Thyroid gland (tissue), 4 donors: ENCODE data around the gene NCOR1.

Experiments
- POLR2A ChIP-seq, 2 donors: fragments of 450-650 bp; IDR thresholded peaks; one replicate each; pipeline ENCODE4 v1.6.1; 2017; ENCODE audit warnings: antibody characterized with exemption in 2 of 2, mild to moderate bottlenecking in 2 of 2, moderate library complexity in 1 of 2
- TF ChIP-seq, protein P1 (sequence below), 6 experiments: fragments of 200-600 bp in 3 of 6; fragments of 450-650 bp in 3 of 6; sonication (generic) in 3 of 6; IDR thresholded peaks; one replicate each; pipeline ENCODE4 v1.5.1; 2016 to 2019; ENCODE audit warnings: antibody characterized with exemption in 6 of 6, mild to moderate bottlenecking in 2 of 6, inconsistent platforms in 1 of 6, moderate library complexity in 1 of 6

DNA sequence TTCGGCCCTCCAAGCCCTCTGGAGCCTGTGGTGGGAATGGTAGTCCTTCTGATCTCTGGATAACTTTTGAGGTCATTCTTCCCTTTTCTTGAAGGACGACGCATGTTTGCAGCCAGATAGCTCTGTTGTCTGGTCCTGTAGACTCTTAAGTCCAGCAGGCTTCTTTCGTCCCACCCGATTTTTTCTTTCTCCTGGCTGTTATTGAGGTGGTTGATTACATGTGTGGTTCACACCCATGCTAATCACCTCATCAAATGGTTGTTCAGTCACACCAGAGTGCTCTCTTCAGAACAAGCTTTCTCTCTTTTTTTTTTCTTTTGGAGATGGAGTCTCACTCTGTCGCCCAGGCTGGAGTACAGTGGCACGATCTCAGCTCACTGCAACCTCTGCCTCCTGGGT is 32.3 kb upstream of the NCOR1 start:
- TF ChIP-seq, protein P1, sequence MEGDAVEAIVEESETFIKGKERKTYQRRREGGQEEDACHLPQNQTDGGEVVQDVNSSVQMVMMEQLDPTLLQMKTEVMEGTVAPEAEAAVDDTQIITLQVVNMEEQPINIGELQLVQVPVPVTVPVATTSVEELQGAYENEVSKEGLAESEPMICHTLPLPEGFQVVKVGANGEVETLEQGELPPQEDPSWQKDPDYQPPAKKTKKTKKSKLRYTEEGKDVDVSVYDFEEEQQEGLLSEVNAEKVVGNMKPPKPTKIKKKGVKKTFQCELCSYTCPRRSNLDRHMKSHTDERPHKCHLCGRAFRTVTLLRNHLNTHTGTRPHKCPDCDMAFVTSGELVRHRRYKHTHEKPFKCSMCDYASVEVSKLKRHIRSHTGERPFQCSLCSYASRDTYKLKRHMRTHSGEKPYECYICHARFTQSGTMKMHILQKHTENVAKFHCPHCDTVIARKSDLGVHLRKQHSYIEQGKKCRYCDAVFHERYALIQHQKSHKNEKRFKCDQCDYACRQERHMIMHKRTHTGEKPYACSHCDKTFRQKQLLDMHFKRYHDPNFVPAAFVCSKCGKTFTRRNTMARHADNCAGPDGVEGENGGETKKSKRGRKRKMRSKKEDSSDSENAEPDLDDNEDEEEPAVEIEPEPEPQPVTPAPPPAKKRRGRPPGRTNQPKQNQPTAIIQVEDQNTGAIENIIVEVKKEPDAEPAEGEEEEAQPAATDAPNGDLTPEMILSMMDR (IDR thresholded peaks at IDR 0.05): no peak
- TF ChIP-seq POLR2A (IDR thresholded peaks at IDR 0.05): no peak
